NB4 (cell line): Measurements from ENCODE around the gene KAZN.

Experiments used
- POLR2A ChIP-seq: IDR thresholded peaks from 2 replicates; pipeline ENCODE4 v1.6.1; 2011; ENCODE audit warnings: mild to moderate bottlenecking; ENCODE audit not compliant: insufficient read length; ENCODE audit errors: extremely low read depth
- TF ChIP-seq, protein P1 (sequence below): IDR thresholded peaks from one replicate; pipeline ENCODE4 v1.5.1; 2012; ENCODE audit warnings: low read depth, low read length

DNA sequence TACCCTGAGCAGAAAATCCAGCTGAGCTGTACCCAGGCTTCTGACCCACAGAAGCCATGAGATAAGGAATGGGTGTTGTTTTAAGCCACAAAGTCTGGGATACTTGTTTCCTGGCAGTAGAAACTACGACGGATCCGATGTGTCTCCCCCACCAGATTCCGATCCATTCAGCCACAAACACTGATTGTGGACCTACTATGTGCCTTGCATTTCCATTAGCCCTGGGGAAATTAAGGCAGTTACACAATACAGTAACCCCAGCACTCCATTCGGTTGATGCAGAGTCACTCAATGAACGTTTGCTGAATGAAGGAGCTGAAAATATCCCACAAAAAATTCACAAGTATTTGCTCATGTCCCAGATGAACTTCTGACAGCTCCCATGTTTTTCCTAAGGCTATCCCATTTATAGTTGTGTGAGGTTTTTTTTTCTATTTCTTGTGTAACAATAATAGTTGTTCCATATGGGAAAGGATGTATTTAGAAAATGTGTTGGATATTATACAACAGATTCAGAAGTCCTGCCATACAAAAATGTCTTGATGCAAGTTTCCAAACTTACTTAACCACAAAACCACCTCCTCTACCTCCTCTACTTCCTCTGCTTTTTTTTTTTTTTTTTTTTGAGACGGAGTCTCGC is 29.6 kb upstream of the KAZN start:
- TF ChIP-seq, protein P1, sequence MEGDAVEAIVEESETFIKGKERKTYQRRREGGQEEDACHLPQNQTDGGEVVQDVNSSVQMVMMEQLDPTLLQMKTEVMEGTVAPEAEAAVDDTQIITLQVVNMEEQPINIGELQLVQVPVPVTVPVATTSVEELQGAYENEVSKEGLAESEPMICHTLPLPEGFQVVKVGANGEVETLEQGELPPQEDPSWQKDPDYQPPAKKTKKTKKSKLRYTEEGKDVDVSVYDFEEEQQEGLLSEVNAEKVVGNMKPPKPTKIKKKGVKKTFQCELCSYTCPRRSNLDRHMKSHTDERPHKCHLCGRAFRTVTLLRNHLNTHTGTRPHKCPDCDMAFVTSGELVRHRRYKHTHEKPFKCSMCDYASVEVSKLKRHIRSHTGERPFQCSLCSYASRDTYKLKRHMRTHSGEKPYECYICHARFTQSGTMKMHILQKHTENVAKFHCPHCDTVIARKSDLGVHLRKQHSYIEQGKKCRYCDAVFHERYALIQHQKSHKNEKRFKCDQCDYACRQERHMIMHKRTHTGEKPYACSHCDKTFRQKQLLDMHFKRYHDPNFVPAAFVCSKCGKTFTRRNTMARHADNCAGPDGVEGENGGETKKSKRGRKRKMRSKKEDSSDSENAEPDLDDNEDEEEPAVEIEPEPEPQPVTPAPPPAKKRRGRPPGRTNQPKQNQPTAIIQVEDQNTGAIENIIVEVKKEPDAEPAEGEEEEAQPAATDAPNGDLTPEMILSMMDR: no peak
- no peak for TF ChIP-seq POLR2A
